ENCODE data around the gene CACTIN. TPM values are rescaled to one million over a fixed set of nuclear protein-coding genes. Genes with fewer than 3 reads are reported as not detected.

CACTIN gene
- total and polyA plus RNA-seq, 2 of the 8 experiments (the other 6 are each of a cell fraction or from before 2014, with no cell fraction given) = 25.8 to 29.9 TPM

DNA sequence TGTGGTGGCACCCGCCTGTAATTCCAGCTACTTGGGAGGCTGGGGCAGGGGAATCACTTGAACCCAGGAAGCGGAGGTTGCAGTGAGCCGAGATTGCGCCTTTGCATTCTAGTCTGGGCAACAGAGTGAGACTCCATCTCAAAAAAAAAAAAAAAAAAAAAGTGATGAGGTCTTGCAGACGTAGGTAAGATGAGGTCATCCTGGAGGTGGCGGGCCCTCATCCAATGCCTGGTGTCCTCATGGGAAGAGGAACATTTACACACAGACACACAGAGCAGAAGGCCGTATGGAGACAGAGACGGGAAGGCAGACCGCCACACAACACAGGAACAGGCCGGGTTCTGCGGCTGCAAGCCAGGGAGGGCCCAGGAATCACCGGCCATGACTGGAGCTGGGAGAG lies 4.4 kb downstream of the CACTIN start (continued):
- TF ChIP-seq CHD7 (IDR thresholded peaks at IDR 0.05; ENCODE audit: insufficient replicate concordance, low read length) = no peak
- no peak for TF ChIP-seq NRF1 (IDR thresholded peaks at IDR 0.05; ENCODE audit: low read depth, low read length)
- TF ChIP-seq SP1 (IDR thresholded peaks at IDR 0.05; ENCODE audit: low read depth, low read length) = no peak
- TF ChIP-seq HDAC6 (IDR thresholded peaks at IDR 0.05; ENCODE audit: low read depth, low read length) = no peak
- no peak for TF ChIP-seq EP300 (IDR thresholded peaks at IDR 0.05; ENCODE audit: borderline replicate concordance in 1 of 2, low read depth in 2 of 2, low read length in 2 of 2)
- TF ChIP-seq SAP30 (IDR thresholded peaks at IDR 0.05; ENCODE audit: insufficient read depth, insufficient replicate concordance, low read length) = no peak
- TF ChIP-seq, protein P1, sequence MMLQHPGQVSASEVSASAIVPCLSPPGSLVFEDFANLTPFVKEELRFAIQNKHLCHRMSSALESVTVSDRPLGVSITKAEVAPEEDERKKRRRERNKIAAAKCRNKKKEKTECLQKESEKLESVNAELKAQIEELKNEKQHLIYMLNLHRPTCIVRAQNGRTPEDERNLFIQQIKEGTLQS (IDR thresholded peaks at IDR 0.05; ENCODE audit: insufficient read depth, low read depth, low read length) = no peak
- TF ChIP-seq CBX5 (IDR thresholded peaks at IDR 0.05; ENCODE audit: low read depth, low read length) = no peak
- no peak for TF ChIP-seq CREB1 (IDR thresholded peaks at IDR 0.05)
- no peak for TF ChIP-seq PHF8 (conservative IDR thresholded peaks at IDR 0.05; ENCODE audit: low read depth, low read length)
